ENCODE results near the gene ERC1.
"Not testable (repeated sequence)": the region's sequence is repeated elsewhere in the genome, so short reads cannot be mapped to it uniquely, and the experiment has no call there.

The ERC1 gene

DNA sequence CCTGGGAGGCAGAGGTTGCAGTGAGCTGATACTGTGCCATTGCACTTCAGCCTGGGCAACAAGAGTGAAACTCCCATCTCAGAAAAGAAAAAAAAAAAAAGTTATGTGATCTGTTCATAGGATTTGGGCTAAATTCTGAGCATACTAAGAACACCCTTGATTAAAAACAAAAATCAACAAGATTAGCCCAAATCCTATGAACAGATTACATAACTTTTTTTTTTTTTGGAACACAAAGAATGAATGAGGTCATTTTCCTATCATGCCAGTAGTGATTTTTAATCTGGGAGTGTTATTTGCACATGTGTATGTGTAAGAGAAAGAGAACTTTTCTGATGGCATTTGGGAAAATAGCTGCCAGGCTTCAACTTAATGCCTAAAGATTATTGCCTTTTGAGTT is 208.7 kb downstream of the ERC1 start:
- no peak for DNase-seq

DNA sequence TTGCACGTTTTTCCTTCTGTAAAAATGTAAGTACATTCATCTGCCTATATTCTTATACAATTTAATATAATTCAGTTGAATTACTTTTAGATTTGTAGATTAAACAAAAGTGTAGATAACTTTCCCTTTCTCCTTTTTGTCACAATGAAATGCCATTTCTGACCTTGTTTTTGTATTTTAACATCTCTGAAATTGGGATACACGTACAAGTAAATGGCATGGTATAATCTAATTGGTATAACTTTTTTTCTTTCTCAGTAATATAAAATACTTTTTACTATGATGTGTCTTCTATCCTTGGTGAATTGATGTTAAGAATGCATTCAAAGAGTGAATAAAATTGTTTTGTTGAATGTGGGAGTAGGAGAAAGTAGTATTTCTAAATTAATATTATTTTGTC is 210.0 kb downstream of the ERC1 start:
- no peak for DNase-seq

DNA sequence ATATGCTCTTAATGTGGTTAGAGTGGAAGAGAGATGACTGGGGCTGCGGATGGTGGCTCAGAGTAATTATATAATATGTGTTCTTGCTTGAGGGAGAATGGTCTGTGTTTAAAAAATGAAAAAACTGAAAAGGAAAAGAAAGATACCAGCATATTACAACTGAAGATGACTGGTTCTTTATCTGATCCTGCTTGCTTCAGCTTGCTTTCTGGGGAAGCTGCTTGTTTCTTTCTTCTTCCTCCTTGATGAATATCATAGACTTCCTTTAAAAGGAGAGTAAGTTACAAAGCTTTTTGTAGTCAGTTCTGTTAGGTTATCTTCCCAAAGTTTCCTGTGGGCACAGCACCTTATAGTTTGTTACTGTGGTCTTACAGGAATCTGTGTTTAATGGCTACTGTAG is 210.9 kb downstream of the ERC1 start:
- DNase-seq: no peak

DNA sequence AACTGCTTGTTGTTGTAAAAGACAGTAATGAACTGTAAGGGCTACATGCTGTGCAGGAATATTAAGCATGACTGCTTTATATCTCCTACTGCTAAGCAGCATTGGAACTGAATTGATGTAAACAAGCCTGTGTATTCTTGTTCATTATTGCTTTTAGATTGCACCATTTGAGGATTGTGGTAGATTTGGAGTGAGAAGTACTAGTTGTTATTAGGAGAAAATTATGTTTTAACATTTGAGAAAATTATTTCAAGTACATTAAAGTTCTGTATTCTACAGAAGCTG is 212.7 kb downstream of the ERC1 start:
- no peak for DNase-seq

DNA sequence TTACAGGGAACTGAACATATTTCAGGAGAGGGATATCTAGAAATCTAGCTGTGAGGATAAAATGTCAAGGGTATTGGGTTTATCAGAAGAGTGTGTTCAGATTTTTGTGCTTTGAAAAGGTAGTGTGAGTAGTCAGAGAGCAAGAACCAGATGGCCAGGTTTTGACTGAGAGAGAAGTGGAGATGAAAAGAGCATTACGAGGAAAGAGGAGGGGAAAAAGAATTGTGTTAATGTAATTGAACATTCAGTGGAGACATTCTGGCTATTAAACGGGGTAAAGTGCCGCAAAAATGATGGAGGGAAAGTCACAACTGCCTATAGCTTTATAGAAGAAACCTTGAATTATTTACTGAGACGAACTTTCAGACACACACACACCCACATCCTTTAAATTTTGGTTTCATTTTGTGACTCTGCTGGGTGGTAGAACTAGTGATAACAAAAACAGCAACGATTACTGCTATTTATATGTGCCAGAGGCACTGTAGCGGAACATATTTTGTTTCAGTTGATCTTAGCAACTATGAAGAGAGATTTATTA is 213.6 kb downstream of the ERC1 start:
- DNase-seq: no peak

DNA sequence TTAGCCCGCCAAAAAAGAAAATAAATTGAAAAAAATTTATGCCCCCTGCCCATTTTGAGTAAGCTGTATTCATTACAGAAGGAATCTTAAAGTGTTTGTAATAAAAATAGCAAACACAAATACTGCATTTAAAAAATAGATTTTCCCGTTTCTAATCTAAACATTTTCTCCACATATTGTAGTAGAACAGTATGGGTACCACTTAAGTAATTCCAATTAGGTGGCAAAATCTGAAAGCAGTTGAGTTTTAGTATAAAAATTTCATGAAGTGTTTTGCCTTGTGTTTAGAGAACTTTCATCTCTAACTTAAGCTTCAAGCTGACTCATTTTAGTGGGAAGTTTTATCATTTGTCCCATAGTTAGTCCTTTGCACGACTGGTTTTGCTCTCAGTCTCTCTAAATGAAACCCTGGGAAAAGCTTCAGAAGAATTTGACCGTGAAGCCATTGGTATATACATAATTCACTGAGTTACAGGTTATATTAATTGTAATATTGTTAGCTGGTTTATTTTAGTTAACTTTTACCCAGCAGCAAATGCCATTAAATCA is 214.6 kb downstream of the ERC1 start:
- DNase-seq: no peak

DNA sequence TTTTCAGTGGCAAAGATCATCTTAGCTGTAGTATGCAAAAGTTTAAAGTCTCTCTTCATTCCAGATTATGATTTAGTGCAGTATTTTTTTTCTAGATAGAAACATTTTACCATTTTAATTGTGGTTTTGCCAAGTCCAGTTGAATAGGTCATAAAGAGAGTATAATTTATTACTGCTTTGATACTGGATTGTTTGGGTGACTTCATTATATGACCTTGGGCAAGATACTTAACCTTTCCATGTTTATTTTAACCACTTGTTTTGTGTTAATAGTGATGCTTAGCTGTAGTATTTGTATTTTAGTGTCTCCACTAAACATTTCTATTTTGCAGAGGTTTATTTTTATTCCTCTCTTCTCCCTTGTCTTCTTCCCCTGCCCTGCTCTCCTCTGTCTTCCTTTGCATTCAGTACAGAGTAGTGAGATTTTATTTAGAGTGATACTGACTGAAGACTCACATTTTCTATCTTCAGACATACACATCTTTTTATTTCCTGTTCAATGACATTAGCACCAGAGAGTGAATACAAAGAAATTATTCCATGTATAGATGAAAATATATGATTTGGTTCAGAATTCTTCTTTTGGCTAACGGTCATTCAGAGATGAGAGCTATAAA is 215.2 kb downstream of the ERC1 start:
- no peak for DNase-seq

DNA sequence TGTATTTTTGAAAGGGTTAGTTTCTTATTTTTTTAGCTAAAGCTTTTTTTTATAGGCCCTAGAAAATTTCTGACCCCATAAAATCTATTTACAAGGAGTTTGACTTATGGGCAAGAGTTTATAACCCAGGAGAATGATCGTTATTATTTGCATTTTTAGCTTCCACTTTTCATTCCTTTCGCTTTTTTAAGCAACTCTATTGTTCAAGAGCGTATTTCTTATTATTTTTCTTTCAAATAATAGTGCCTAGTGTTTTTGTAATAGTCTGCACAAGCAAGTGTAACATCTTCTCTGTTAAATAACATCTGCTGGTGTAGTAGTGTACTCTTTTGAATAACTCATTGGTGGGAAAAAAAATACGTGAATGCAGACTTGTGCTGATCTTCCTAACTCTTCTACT is 216.3 kb downstream of the ERC1 start:
- no peak for DNase-seq

DNA sequence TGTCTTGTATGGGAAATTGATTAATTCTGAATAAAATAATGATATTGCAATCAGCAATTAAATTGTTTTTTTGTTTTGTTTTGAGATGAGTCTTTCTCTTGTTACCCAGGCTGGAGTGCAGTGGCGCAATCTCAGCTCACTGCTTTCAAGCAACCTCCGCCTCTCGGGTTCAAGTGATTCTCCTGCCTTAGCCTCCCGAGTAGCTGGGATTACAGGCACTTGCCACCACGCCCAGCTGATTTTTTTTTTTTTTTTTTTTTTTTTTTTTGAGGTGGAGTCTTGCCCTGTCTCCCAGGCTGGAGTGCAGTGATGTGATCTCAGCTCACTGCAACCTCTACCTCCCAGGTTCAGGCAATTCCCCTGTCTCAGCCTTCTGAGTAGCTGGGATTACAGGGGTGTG is 217.7 kb downstream of the ERC1 start:
- not testable (repeated sequence) for DNase-seq

DNA sequence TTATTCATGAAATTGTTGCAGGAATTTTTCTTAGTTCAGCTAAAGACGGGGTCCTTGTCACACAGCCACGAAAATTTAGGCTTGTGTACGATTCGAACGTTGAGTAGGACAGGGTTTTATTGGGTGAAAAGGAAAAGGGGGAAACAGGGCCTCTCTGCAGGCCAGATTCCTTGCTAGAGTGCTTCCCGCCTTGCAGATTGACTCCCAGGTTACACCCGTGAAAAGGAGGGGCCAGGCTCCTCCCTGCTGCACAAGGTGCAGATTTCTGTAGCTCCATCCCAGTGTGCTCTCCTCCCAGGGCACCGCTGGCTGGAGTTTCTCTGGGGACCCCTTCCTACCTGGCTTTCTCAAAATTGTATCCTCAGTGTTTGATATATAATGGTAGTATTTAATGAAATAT is 221.5 kb downstream of the ERC1 start:
- DNase-seq: no peak

DNA sequence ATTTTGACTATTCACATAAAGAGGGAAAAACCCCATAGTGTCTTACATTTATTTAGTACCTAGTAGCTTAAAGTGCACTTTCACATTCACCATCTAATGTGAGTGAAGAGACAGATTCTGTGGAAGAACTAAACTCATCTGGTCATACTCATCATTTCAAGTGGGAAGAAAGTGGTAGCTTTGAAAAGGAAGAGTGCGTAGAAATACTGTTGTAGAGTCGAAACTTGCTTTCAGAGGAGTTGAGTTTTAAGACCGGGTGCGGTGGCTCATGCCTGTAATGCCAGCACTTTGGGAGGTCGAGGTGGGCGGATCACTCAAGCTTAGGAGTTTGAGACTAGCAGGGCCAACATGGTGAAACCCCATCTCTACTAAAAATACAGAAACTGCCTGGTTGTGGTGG is 222.2 kb downstream of the ERC1 start:
- no peak for DNase-seq

DNA sequence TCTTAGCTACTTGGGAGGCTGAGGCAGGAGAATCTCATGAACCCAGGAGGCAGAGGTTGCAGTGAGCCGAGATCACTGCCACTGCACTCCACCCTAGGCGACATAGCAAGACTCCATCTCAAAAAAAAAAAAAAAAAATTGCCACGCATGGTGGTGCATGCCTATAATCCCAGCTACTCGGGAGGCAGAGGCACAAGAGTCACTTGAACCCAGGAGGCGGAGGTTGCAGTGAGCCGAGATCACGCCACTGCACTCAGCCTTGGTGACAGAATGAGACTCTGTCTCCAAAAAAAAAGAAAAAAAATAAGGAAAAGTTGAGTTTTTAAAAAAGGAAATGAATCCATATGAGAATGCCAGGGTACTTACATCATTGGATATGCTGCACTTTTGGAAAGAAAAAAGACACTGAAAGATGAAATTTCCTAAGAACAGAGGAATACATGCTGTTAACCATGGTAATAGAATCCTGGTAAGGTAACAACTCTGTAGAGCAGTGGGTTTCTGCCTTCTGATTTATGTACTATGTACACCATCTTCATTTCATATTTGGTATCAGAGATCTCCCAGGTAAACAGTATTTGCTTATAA is 222.7 kb downstream of the ERC1 start:
- no peak for DNase-seq

DNA sequence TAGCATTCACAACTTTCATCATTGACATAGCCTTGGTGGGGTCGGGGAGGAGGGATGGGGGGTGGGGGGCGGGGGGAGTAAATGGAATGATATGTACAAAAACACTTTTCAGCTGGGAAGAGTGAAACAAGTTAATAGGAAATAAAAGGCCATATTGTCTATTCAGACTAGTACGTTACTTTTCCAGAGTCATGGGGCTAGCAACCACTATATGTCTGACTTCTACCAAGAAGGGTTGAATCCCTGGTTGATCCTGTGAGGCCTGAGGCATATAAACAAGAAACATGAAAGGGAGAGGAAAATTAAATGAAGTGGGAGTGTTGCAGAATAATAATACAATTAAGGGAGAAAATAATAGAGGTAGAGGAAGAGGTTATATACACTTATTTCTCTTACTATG is 225.5 kb downstream of the ERC1 start:
- no peak for DNase-seq

DNA sequence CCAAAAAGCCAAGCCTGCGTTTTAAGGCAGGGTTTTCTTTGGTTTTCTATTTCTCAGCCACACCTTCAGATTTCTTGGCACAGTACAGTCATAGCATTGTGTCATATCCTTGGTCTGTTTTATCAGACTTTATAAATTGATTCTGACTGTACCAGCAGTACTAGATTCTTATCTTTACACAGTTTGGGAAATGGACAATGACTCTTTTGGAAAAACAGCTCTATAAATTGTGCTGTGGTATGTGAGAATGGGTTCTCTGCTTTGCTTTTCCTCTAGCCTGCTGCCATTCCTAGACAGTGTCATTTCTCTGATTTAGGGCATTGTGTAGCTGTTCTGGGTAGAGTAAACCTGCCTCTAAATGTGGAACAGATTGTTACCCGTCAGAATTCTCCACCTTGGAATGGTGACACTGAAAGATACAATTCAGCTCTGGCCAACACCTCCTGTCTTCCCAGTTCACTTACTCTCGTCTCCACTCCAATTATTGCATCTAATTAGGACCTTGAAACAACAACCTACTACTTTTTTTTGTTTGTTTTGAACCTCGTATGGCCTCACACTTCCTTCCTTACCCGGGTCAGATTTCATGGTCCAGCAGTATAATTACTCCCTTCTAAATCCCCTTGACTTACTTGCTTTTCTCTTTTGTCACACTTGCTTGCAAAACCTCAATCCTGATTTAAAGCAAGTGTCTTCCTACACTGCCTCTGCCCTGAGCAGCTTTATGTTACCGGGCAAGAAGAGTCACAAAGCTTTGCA is 226.3 kb downstream of the ERC1 start:
- no peak for DNase-seq

DNA sequence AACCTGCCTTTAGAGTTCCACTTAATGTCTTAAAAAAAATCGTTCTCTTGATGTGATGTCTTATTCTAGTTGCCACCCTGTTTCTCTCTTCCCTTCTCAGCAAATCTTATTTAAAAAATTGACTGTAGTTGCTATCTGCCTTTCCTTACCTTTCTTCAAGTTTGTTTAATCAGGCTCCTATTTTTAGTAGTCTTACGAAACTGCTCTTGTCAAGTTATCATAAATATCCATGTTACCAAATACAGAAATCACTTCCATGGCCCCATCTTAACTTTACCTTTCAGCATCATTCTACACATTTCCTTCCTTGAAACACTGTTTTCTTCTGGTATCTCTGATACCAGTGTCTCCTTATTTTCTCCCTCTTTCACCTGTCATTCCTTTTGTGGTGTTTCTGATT is 227.3 kb downstream of the ERC1 start:
- DNase-seq: no peak

DNA sequence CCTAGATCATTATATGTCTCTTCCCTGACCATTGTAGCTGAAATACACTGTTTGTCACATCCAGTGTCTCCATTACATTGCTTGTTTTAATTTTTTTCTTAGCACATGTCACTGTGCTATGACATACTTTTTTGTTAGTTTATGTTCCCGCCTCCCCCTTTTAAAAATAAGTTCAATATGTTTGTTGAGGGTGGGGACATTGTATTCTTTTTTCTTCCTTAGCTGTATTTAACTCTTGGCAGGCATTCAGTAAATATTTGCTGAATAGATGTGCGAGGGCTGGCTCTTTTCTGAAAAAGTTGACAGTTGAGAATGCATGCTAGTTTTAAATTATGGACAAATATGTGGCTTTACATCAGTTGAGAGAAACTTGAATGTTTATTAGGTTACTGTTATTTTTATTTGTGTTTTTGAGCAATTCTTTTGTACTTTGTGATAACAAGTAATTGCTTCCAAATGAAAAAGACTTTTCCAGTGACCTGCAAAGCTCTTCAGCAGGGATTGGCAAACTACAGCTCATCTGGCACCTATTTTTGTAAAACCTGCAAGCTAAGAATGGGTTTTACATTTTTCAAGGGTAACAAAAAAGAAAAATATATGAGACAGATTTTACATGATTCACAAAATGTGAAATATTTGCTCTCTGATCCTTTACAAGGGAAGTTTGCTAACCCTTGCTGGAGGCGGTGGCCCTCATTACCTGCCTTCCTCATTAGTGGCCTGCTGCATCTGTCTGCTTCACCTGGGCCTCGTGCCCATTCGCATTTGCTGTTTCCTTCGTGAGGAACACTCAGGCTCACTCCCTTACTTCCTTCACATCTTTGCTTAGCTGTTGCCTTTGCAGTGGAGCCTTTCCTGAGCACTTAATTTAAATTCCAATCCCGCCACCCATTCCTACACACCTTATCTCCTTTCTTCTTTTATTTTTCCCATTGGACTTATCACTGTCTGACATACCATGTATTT is 229.4 kb downstream of the ERC1 start:
- DNase-seq: no peak

DNA sequence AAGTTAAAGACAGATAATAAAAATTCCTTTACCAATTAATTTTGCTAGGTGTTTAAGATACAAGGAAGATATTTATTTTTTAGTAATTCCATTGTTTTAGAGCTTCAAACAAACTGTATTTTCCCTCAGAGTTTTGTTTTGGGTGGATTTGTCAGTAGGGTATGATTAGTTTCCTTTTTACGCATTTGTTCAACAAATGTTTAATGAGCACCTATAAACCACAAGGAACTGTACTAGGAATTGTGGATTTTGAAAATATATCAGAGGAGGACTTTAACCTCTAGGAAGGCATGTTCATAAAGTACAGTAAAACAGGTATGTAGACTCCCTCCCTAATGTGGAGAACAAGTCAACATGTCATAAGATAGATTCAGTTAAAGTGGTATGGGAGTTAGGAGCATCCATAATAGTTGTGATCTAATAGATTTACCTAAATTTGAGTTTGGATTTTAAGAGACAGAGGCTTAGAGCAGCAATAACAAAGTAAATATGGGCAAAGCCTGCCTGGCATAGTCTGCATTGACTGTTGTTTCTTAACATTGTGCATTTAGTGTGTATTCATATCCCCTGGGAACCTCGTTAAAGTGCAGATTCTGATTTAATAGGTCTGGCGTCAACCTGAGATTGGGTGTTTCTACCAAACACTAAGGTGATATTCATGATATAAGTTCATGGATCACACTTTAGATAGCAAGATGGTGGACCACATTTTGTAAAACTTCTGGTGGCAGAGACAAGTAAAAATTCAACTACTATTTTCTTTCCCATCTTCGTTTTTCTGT is 232.0 kb downstream of the ERC1 start:
- DNase-seq: no peak

DNA sequence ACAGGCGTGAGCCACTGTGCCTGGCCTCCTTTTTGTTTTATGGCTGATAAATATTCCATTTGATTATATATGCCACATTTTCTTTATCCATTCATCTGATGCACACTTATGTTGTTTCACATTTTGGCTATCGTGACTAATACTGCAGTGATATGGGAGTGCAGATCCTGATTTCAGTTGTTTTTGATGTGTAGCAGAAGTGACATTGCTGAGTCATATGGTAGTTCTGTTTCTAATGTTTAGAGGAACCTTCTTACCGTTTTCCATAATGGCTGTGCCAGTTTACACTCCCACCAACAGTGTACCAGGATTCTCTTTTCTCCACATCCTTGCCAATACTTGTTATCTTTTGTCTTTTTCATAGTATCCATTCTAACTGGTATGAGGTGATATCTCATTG is 235.9 kb downstream of the ERC1 start:
- no peak for DNase-seq

DNA sequence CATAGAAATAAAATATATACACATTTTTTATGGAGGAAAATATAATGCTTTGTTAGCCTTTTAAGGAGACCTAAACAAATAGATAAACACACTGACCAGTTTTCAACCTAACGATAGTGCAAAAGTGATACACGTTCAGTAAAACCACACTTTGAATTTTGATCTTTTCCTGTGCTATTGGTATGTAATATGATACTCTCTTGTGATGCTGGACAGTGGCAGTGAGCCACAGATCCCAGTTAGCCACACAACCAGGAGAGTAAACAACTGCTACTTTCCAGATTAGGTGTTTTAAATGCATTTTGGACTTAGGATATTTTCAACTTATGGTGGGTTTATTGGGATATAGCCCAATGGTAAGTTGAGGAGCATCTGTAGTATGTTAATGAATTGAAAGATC is 243.1 kb downstream of the ERC1 start:
- no peak for DNase-seq

DNA sequence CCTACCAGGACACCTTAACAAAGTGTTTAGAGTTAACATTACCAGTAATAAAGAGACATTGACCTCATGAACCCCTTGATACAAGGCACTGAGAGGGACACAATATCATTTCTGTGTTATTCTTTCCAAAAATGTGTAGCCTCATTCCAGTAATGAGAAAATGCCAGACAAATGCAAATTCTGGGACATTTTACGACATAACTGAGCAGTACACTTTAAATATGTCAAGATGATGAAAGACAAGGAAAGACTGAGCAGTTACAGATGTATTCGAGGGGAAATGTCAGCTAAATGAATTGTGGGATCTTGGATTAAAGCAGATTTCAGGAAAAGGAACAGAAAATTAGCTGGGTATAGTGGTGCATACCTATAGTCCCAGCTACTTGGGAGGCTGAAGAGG is 255.6 kb downstream of the ERC1 start:
- no peak for DNase-seq

DNA sequence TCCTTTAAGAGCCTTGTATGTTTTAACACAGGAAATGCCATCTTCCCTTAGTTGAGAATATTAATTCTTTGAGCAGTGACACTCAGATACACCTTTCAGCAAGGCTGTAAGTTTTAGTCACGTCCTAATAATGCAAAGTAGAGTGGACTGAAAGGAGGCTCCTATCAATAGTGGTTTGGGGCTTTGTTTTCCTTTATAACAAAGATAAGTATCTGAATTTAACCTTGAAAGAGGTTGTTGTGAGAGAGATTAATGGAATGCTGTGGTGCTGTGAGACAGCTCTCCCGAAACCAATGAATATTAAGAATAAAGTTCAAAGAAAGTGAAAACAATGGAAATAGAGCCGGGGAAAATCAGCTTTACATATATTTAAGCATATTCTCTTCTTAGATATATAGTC is 259.6 kb downstream of the ERC1 start:
- DNase-seq: no peak

DNA sequence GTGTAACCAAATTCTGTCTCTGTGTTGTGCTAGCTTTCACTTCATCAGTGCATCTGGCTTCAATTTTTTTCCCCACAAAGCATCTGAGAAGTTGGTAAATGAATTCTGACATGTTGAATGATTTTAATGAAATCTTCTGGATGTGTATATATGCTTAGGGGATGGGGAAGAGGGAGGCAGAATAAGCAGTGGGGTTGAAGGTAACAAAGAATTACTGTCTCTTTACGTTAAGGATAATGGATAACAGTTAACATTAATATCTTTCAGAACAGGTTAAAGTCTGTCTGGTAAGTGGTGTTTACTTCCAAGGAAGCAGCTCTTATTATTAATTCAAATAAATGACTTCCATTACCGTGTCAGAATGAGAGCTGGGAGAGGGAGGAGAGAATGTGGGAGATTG is 261.7 kb downstream of the ERC1 start:
- DNase-seq: no peak

Measured in activated effector memory CD4-positive, alpha-beta T cell treated with Interleukin-2 at 50 U/mL for 16 hours (primary cell).